ENCODE measurements around the gene NTN1.
A peak's percentile ranks its signal among the peaks of the same experiment; 100 is the strongest.
"Not testable (repeated sequence)": the region's sequence is repeated elsewhere in the genome, so short reads cannot be mapped to it uniquely, and the experiment has no call there.

NTN1 gene

GRCh38 chr17:8986295-8986694 is 35.0 kb upstream of the NTN1 start:
- FAIRE-seq = no peak
- TF ChIP-seq CTCF (IDR thresholded peaks at IDR 0.05; ENCODE audit: insufficient read depth, missing control alignments) = no peak
- DNase-seq (ENCODE audit: insufficient read length, low spot score) = no peak

GRCh38 chr17:8988263-8988935 is 32.9 kb upstream of the NTN1 start:
- not testable (repeated sequence) for DNase-seq (ENCODE audit: insufficient read length, low spot score); FAIRE-seq

GRCh38 chr17:8991514-8992285 is 29.6 kb upstream of the NTN1 start:
- FAIRE-seq = no peak
- DNase-seq (ENCODE audit: insufficient read length, low spot score) = no peak
- TF ChIP-seq CTCF (IDR thresholded peaks at IDR 0.05; ENCODE audit: insufficient read depth, missing control alignments) = peak; percentile 20

GRCh38 chr17:8994319-8994718 is 27.0 kb upstream of the NTN1 start:
- no peak for FAIRE-seq
- DNase-seq (ENCODE audit: insufficient read length, low spot score) = no peak

GRCh38 chr17:8995711-8996110 is 25.6 kb upstream of the NTN1 start:
- TF ChIP-seq CTCF (IDR thresholded peaks at IDR 0.05; ENCODE audit: insufficient read depth, missing control alignments) = no peak
- FAIRE-seq (no peak), DNase-seq (ENCODE audit: insufficient read length, low spot score) (no peak)

More at GRCh38 chr17:8994319-8994718, 27.0 kb upstream of the NTN1 start:
- peak; percentile 17 for TF ChIP-seq CTCF (IDR thresholded peaks at IDR 0.05; ENCODE audit: insufficient read depth, missing control alignments)

GRCh38 chr17:8997994-8998628 is 23.2 kb upstream of the NTN1 start:
- FAIRE-seq (no peak), DNase-seq (ENCODE audit: insufficient read length, low spot score) (no peak)
- TF ChIP-seq CTCF (IDR thresholded peaks at IDR 0.05; ENCODE audit: insufficient read depth, missing control alignments) = peak; percentile 48

- no peak for DNase-seq (ENCODE audit: insufficient read length, low spot score)
- TF ChIP-seq CTCF (IDR thresholded peaks at IDR 0.05; ENCODE audit: insufficient read depth, missing control alignments) = no peak
- no peak for FAIRE-seq
Measured at GRCh38 chr17:9001559-9001958, 19.8 kb upstream of the NTN1 start.
